Muscle of leg (tissue), 16 donors: ENCODE results near the gene ANKRD44. TPM values are rescaled to one million over a fixed set of nuclear protein-coding genes. Genes with fewer than 3 reads are reported as not detected.

Experiments
- DNase-seq: peaks from one replicate; pipeline ENCODE4 v3.0.0; 2013
- H3K27ac ChIP-seq: one replicate; pipeline ENCODE4 v1.5.1; 2013; ENCODE audit warnings: mild to moderate bottlenecking, low read length, control low read depth
- H3K27me3 ChIP-seq: one replicate; pipeline ENCODE4 v1.6.1; 2013; ENCODE audit warnings: low read length; ENCODE audit not compliant: control insufficient read depth, insufficient read depth
- H3K36me3 ChIP-seq: one replicate; pipeline ENCODE4 v1.6.1; 2013; ENCODE audit warnings: low read length; ENCODE audit not compliant: control insufficient read depth, insufficient read depth
- H3K4me1 ChIP-seq: one replicate; pipeline ENCODE4 v1.6.1; 2013; ENCODE audit warnings: low read length; ENCODE audit not compliant: control insufficient read depth, insufficient read depth
- H3K4me3 ChIP-seq: one replicate; pipeline ENCODE4 v1.5.1; 2013; ENCODE audit warnings: low read length, control low read depth
- H3K9me3 ChIP-seq: replicated peaks from 2 replicates; pipeline ENCODE4 v1.6.1; 2013; ENCODE audit warnings: low read depth, low read length; ENCODE audit not compliant: control insufficient read depth
- WGBS: methylation state at CpG from one replicate; pipeline ENCODE4 v1.1.5; 2013; ENCODE audit warnings: missing lambda C conversion rate; ENCODE audit not compliant: insufficient coverage; 5-methylcytosine and 5-hydroxymethylcytosine counted together
- long read RNA-seq, 11 donors: transcript quantifications; one replicate each; lab custom pipeline, GENCODE V29; 2026
- polyA plus RNA-seq, 8 donors: library from polyadenylated mRNA; unstranded; fragments of 120-200 nt; gene quantifications; one replicate each; pipeline versions ENCODE4 v1.2.1 to v1.2.3, GENCODE V29; 2013; ENCODE audit warnings: inconsistent platforms in 1 of 8, low replicate concordance in 1 of 8; ENCODE audit not compliant: insufficient read length in 8 of 8, insufficient read depth in 1 of 8
- total RNA-seq: library from RNA; stranded (reverse); fragments of 120-200 nt; gene quantifications from one replicate; pipeline ENCODE4 v1.2.4, GENCODE V29; 2013

Gene ANKRD44
- 26.3 TPM for total RNA-seq
- 10 to 100 TPM; 10.6 to 23.5 (median 15.4) TPM for polyA plus RNA-seq
- long read RNA-seq, donor 1, full-length matches to known transcripts: 2 of 2 reads
- long read RNA-seq, donor 1, partial matches to known transcripts: 0 of 2 reads
- long read RNA-seq, donor 1, other reads (novel, unspliced or antisense): 0 of 2 reads
- long read RNA-seq, donor 2: 0 reads
- long read RNA-seq, donor 3, full-length matches to known transcripts: 2 of 2 reads
- long read RNA-seq, donor 3, partial matches to known transcripts: 0 of 2 reads
- long read RNA-seq, donor 3, other reads (novel, unspliced or antisense): 0 of 2 reads
- long read RNA-seq, donor 4, full-length matches to known transcripts: 2 of 2 reads
- long read RNA-seq, donor 4, partial matches to known transcripts: 0 of 2 reads
- long read RNA-seq, donor 4, other reads (novel, unspliced or antisense): 0 of 2 reads
- long read RNA-seq, donor 5, full-length matches to known transcripts: 1 of 1 reads
- long read RNA-seq, donor 5, partial matches to known transcripts: 0 of 1 reads
- long read RNA-seq, donor 5, other reads (novel, unspliced or antisense): 0 of 1 reads
- long read RNA-seq, donor 6, full-length matches to known transcripts: 1 of 1 reads
- long read RNA-seq, donor 6, partial matches to known transcripts: 0 of 1 reads
- long read RNA-seq, donor 6, other reads (novel, unspliced or antisense): 0 of 1 reads
- long read RNA-seq, donor 7, full-length matches to known transcripts: 1 of 1 reads
- long read RNA-seq, donor 7, partial matches to known transcripts: 0 of 1 reads
- long read RNA-seq, donor 7, other reads (novel, unspliced or antisense): 0 of 1 reads
- long read RNA-seq, donor 8: 0 reads
- long read RNA-seq, donor 9: 0 reads
- long read RNA-seq, donor 10: 0 reads
- long read RNA-seq, donor 11: 0 reads

- no peaks in the 10 kb centered on the region for H3K27me3 ChIP-seq
- under 1% methylated on average over 98 of the region's 102 CpGs for WGBS
- H3K27ac ChIP-seq: peak within 1 kb of the TSS; percentile 87
- peaks cover 16% of the 10 kb centered on the region for H3K4me1 ChIP-seq
- H3K4me3 ChIP-seq: peak within 1 kb of the TSS; percentile 81
- no peaks in the 10 kb centered on the region for H3K9me3 ChIP-seq
- DNase-seq: peak; percentile 95
- no peaks in the 10 kb centered on the region for H3K36me3 ChIP-seq
Observed at GRCh38 chr2:197310271-197310985, at the start of gene ANKRD44. Gene ANKRD44 (minus strand): TSS chr2:197310780. CDS start chr2:197310604, 176 bp downstream.

GRCh38 chr2:197359859-197360258, 49.3 kb upstream of the ANKRD44 start:
- H3K27ac ChIP-seq: no peak overlapping the region
- no peak overlapping the region for H3K4me3 ChIP-seq
- no CpG with 5 or more reads among the region's 1 CpG for WGBS
- no peaks in the 10 kb centered on the region for H3K27me3 ChIP-seq
- no peaks in the 10 kb centered on the region for H3K36me3 ChIP-seq
- H3K9me3 ChIP-seq: no peaks in the 10 kb centered on the region
- H3K4me1 ChIP-seq: no peaks in the 10 kb centered on the region
- no peak for DNase-seq

GRCh38 chr2:197358931-197359330, 48.4 kb upstream of the ANKRD44 start:
- WGBS: no CpG with 5 or more reads among the region's 2 CpGs
- H3K36me3 ChIP-seq: no peaks in the 10 kb centered on the region
- H3K9me3 ChIP-seq: no peaks in the 10 kb centered on the region
- H3K4me1 ChIP-seq: no peaks in the 10 kb centered on the region
- H3K27ac ChIP-seq: no peak overlapping the region
- DNase-seq: no peak
- H3K27me3 ChIP-seq: no peaks in the 10 kb centered on the region
- no peak overlapping the region for H3K4me3 ChIP-seq

GRCh38 chr2:197357986-197358385, 47.4 kb upstream of the ANKRD44 start:
- WGBS: 40% methylated on average over 1 of the region's 1 CpG
- no peaks in the 10 kb centered on the region for H3K27me3 ChIP-seq
- no peak for DNase-seq
- H3K27ac ChIP-seq: no peak overlapping the region
- no peak overlapping the region for H3K4me3 ChIP-seq
- no peaks in the 10 kb centered on the region for H3K9me3 ChIP-seq
- no peaks in the 10 kb centered on the region for H3K4me1 ChIP-seq
- H3K36me3 ChIP-seq: no peaks in the 10 kb centered on the region

GRCh38 chr2:197356136-197356535, 45.6 kb upstream of the ANKRD44 start:
- no peaks in the 10 kb centered on the region for H3K4me1 ChIP-seq
- no peaks in the 10 kb centered on the region for H3K27me3 ChIP-seq
- H3K27ac ChIP-seq: no peak overlapping the region
- no peak overlapping the region for H3K4me3 ChIP-seq
- H3K36me3 ChIP-seq: no peaks in the 10 kb centered on the region
- DNase-seq: no peak
- no peaks in the 10 kb centered on the region for H3K9me3 ChIP-seq
- no CpG with 5 or more reads among the region's 5 CpGs for WGBS

GRCh38 chr2:197354169-197354558, 43.6 kb upstream of the ANKRD44 start:
- 100% methylated on average over 2 of the region's 4 CpGs for WGBS
- Histone ChIP-seq H3K4me3 (no peak overlapping the region), H3K4me1 (no peaks in the 10 kb centered on the region), H3K9me3 (no peaks in the 10 kb centered on the region), H3K36me3 (no peaks in the 10 kb centered on the region), H3K27me3 (no peaks in the 10 kb centered on the region), H3K27ac (no peak overlapping the region)
- DNase-seq: no peak

- Histone ChIP-seq H3K27ac (no peak overlapping the region), H3K4me1 (no peaks in the 10 kb centered on the region), H3K9me3 (no peaks in the 10 kb centered on the region), H3K36me3 (no peaks in the 10 kb centered on the region), H3K4me3 (no peak overlapping the region), H3K27me3 (no peaks in the 10 kb centered on the region)
- DNase-seq: no peak
- WGBS: no CpG with 5 or more reads among the region's 3 CpGs
Observed at GRCh38 chr2:197353393-197354168, 43.0 kb upstream of the ANKRD44 start.

GRCh38 chr2:197349699-197350098, 39.1 kb upstream of the ANKRD44 start:
- Histone ChIP-seq H3K4me1 (no peaks in the 10 kb centered on the region), H3K9me3 (no peaks in the 10 kb centered on the region), H3K36me3 (no peaks in the 10 kb centered on the region), H3K27ac (no peak overlapping the region), H3K4me3 (no peak overlapping the region), H3K27me3 (no peaks in the 10 kb centered on the region)
- no peak for DNase-seq
- WGBS: no CpG with 5 or more reads among the region's 2 CpGs

- WGBS: 36% methylated on average over 1 of the region's 5 CpGs
- no peak for DNase-seq
- Histone ChIP-seq H3K27me3 (no peaks in the 10 kb centered on the region), H3K4me1 (no peaks in the 10 kb centered on the region), H3K27ac (no peak overlapping the region), H3K36me3 (no peaks in the 10 kb centered on the region), H3K4me3 (no peak overlapping the region), H3K9me3 (no peaks in the 10 kb centered on the region)
Observed at GRCh38 chr2:197348721-197349360, 38.3 kb upstream of the ANKRD44 start.
